ENCODE results near the gene PARD3B.

DNA sequence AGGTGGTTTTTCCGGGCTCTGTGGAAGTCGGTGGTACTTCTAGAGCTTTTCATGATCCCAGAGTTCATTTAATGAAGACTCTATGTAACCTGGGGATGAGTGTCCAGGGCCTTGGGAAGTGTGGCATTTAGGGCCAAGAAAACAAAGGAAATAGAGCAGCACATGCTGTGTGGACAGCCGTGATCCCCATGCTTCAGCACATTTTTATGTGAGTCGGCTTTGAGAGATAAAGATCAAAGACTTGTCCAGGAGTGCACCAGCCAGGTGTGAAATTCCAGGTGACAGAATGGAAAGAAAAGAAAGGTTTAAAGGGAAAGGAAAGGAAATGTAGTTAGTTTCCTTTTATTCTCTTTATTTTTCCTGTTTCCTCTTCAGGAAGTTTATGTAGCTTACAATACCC is 879.1 kb downstream of the PARD3B start:
- TF ChIP-seq, protein P1, sequence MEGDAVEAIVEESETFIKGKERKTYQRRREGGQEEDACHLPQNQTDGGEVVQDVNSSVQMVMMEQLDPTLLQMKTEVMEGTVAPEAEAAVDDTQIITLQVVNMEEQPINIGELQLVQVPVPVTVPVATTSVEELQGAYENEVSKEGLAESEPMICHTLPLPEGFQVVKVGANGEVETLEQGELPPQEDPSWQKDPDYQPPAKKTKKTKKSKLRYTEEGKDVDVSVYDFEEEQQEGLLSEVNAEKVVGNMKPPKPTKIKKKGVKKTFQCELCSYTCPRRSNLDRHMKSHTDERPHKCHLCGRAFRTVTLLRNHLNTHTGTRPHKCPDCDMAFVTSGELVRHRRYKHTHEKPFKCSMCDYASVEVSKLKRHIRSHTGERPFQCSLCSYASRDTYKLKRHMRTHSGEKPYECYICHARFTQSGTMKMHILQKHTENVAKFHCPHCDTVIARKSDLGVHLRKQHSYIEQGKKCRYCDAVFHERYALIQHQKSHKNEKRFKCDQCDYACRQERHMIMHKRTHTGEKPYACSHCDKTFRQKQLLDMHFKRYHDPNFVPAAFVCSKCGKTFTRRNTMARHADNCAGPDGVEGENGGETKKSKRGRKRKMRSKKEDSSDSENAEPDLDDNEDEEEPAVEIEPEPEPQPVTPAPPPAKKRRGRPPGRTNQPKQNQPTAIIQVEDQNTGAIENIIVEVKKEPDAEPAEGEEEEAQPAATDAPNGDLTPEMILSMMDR (IDR thresholded peaks at IDR 0.05; ENCODE audit: low read length) = no peak
- TF ChIP-seq EZH2phosphoT487 (IDR thresholded peaks at IDR 0.05; ENCODE audit: low read length) = no peak
- no peak for TF ChIP-seq EZH2 (optimal IDR thresholded peaks at IDR 0.05; ENCODE audit: low read depth, low read length)

Data from MM.1S (cell line).